ENCODE results near the gene CDH12. TPM values are rescaled to one million over a fixed set of nuclear protein-coding genes. Genes with fewer than 3 reads are reported as not detected.

Gene CDH12
- total and polyA plus RNA-seq, 4 donors = 0.02 to 0.33 (median 0.17) TPM; not detected in 1

GRCh38 chr5:22615964-22616363 is 237.2 kb downstream of the CDH12 start:
- H3K9ac ChIP-seq (ENCODE audit: low read depth in 1 of 2, low read length in 2 of 2) = no peak overlapping the region
- no peaks in the 10 kb centered on the region for H3K36me3 ChIP-seq (ENCODE audit: control insufficient read depth in 4 of 4, insufficient read depth in 3 of 4, low read depth in 1 of 4, low read length in 3 of 4)
- peaks cover 0 to 2% (median under 1%) of the 10 kb centered on the region in 4 donors for H3K27me3 ChIP-seq (ENCODE audit: control insufficient read depth in 4 of 4, insufficient read depth in 4 of 4, low read length in 3 of 4)
- TF ChIP-seq GABPA (IDR thresholded peaks at IDR 0.05 in 1 of 2, conservative IDR thresholded peaks at IDR 0.05 in 1 of 2) (no peak), RXRA (IDR thresholded peaks at IDR 0.05) (no peak), HNF4G (IDR thresholded peaks at IDR 0.05) (no peak), ATF3 (IDR thresholded peaks at IDR 0.05) (no peak), FOXA2 (IDR thresholded peaks at IDR 0.05) (no peak), NR2F2 (IDR thresholded peaks at IDR 0.05) (no peak), HNF4A (conservative IDR thresholded peaks at IDR 0.05) (no peak), JUND (IDR thresholded peaks at IDR 0.05) (no peak), SP1 (IDR thresholded peaks at IDR 0.05) (no peak), EGR1 (IDR thresholded peaks at IDR 0.05; ENCODE audit: low read depth in 2 of 2) (no peak), RAD21 (IDR thresholded peaks at IDR 0.05) (no peak), YY1 (IDR thresholded peaks at IDR 0.05) (no peak)
- TF ChIP-seq, protein P1, sequence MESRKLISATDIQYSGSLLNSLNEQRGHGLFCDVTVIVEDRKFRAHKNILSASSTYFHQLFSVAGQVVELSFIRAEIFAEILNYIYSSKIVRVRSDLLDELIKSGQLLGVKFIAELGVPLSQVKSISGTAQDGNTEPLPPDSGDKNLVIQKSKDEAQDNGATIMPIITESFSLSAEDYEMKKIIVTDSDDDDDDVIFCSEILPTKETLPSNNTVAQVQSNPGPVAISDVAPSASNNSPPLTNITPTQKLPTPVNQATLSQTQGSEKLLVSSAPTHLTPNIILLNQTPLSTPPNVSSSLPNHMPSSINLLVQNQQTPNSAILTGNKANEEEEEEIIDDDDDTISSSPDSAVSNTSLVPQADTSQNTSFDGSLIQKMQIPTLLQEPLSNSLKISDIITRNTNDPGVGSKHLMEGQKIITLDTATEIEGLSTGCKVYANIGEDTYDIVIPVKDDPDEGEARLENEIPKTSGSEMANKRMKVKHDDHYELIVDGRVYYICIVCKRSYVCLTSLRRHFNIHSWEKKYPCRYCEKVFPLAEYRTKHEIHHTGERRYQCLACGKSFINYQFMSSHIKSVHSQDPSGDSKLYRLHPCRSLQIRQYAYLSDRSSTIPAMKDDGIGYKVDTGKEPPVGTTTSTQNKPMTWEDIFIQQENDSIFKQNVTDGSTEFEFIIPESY (IDR thresholded peaks at IDR 0.05) = no peak
- TF ChIP-seq, protein P2, sequence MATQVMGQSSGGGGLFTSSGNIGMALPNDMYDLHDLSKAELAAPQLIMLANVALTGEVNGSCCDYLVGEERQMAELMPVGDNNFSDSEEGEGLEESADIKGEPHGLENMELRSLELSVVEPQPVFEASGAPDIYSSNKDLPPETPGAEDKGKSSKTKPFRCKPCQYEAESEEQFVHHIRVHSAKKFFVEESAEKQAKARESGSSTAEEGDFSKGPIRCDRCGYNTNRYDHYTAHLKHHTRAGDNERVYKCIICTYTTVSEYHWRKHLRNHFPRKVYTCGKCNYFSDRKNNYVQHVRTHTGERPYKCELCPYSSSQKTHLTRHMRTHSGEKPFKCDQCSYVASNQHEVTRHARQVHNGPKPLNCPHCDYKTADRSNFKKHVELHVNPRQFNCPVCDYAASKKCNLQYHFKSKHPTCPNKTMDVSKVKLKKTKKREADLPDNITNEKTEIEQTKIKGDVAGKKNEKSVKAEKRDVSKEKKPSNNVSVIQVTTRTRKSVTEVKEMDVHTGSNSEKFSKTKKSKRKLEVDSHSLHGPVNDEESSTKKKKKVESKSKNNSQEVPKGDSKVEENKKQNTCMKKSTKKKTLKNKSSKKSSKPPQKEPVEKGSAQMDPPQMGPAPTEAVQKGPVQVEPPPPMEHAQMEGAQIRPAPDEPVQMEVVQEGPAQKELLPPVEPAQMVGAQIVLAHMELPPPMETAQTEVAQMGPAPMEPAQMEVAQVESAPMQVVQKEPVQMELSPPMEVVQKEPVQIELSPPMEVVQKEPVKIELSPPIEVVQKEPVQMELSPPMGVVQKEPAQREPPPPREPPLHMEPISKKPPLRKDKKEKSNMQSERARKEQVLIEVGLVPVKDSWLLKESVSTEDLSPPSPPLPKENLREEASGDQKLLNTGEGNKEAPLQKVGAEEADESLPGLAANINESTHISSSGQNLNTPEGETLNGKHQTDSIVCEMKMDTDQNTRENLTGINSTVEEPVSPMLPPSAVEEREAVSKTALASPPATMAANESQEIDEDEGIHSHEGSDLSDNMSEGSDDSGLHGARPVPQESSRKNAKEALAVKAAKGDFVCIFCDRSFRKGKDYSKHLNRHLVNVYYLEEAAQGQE (IDR thresholded peaks at IDR 0.05) = no peak
- TF ChIP-seq, protein P3, sequence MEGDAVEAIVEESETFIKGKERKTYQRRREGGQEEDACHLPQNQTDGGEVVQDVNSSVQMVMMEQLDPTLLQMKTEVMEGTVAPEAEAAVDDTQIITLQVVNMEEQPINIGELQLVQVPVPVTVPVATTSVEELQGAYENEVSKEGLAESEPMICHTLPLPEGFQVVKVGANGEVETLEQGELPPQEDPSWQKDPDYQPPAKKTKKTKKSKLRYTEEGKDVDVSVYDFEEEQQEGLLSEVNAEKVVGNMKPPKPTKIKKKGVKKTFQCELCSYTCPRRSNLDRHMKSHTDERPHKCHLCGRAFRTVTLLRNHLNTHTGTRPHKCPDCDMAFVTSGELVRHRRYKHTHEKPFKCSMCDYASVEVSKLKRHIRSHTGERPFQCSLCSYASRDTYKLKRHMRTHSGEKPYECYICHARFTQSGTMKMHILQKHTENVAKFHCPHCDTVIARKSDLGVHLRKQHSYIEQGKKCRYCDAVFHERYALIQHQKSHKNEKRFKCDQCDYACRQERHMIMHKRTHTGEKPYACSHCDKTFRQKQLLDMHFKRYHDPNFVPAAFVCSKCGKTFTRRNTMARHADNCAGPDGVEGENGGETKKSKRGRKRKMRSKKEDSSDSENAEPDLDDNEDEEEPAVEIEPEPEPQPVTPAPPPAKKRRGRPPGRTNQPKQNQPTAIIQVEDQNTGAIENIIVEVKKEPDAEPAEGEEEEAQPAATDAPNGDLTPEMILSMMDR (IDR thresholded peaks at IDR 0.05; ENCODE audit: low read depth, low read length, missing input control) = no peak
- H3K27ac ChIP-seq (ENCODE audit: low read depth in 1 of 2, low read length in 2 of 2) = no peak overlapping the region
- WGBS = 49% methylated on average over 1 of the region's 1 CpG
- no peaks in the 10 kb centered on the region for H3K9me3 ChIP-seq (ENCODE audit: control insufficient read depth in 4 of 4, low read length in 3 of 4)
- no peak overlapping the region for H3K4me3 ChIP-seq (ENCODE audit: low read depth in 1 of 3, low read length in 3 of 3)
- no peak for DNase-seq (ENCODE audit: low spot score)
- H3K4me1 ChIP-seq (ENCODE audit: control insufficient read depth in 4 of 4, insufficient read depth in 4 of 4, low read length in 3 of 4) = no peaks in the 10 kb centered on the region

DNA sequence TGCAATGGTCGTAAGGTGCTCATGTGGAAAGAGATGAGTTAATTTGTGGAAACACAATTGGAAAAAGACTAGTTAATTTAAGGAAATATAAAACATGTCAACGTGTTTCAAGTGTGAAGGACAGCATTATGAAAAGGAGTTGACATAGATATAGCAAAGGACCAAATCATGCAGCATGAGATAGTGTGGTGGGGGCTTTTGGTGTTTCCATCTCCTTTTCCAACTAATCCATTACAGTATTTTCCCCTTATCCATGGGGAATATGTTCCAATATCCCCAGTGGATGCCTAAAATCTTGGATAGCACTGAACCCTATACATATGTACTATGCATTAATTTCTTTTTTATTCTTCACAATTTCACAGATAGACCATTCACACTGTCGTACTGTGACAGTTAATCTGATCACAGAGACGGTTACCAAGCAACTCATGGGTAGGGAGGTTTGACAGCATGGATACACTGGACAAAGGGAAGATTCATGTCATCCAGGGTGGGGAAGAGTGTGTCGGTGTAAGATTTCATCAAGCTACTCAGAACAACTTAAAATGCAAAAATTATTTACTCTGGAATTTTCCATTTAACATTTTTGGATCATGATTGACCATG is 238.6 kb downstream of the CDH12 start:
- H3K27me3 ChIP-seq (ENCODE audit: control insufficient read depth in 4 of 4, insufficient read depth in 4 of 4, low read length in 3 of 4) = peaks cover 0 to 2% (median under 1%) of the 10 kb centered on the region in 4 donors
- no peak for DNase-seq (ENCODE audit: low spot score)
- no peak overlapping the region for H3K27ac ChIP-seq (ENCODE audit: low read depth in 1 of 2, low read length in 2 of 2)
- 53% methylated on average over 5 of the region's 5 CpGs for WGBS
- H3K9ac ChIP-seq (ENCODE audit: low read depth in 1 of 2, low read length in 2 of 2) = no peak overlapping the region
- no peaks in the 10 kb centered on the region for H3K9me3 ChIP-seq (ENCODE audit: control insufficient read depth in 4 of 4, low read length in 3 of 4)
- no peaks in the 10 kb centered on the region for H3K4me1 ChIP-seq (ENCODE audit: control insufficient read depth in 4 of 4, insufficient read depth in 4 of 4, low read length in 3 of 4)
- no peaks in the 10 kb centered on the region for H3K36me3 ChIP-seq (ENCODE audit: control insufficient read depth in 4 of 4, insufficient read depth in 3 of 4, low read depth in 1 of 4, low read length in 3 of 4)
- no peak overlapping the region for H3K4me3 ChIP-seq (ENCODE audit: low read depth in 1 of 3, low read length in 3 of 3)
- no peak for TF ChIP-seq ATF3 (IDR thresholded peaks at IDR 0.05)
- no peak for TF ChIP-seq RXRA (IDR thresholded peaks at IDR 0.05)
- TF ChIP-seq, protein P4, sequence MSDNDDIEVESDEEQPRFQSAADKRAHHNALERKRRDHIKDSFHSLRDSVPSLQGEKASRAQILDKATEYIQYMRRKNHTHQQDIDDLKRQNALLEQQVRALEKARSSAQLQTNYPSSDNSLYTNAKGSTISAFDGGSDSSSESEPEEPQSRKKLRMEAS (IDR thresholded peaks at IDR 0.05) = no peak
- no peak for TF ChIP-seq YY1 (IDR thresholded peaks at IDR 0.05)
- TF ChIP-seq, protein P2 (IDR thresholded peaks at IDR 0.05) = no peak
- TF ChIP-seq GABPA (IDR thresholded peaks at IDR 0.05 in 1 of 2, conservative IDR thresholded peaks at IDR 0.05 in 1 of 2) = no peak
- TF ChIP-seq RAD21 (IDR thresholded peaks at IDR 0.05) = no peak
- TF ChIP-seq, protein P3 (IDR thresholded peaks at IDR 0.05; ENCODE audit: low read depth, low read length, missing input control) = no peak
